ENCODE results near the gene NUDCD3. TPM values are rescaled to one million over a fixed set of nuclear protein-coding genes. Genes with fewer than 3 reads are reported as not detected.

Gene NUDCD3
- total and polyA plus RNA-seq, 2 of the 8 experiments (the other 6 are each of a cell fraction or from before 2014, with no cell fraction given): 35.2 to 93.7 TPM

- FAIRE-seq: no peak
Observed at GRCh38 chr7:44331682-44332081, 158.8 kb downstream of the NUDCD3 start.

More at GRCh38 chr7:44331682-44332081, 158.8 kb downstream of the NUDCD3 start:
- H3K23me2 ChIP-seq (ENCODE audit: low read depth, low read length): peaks cover 3% of the 10 kb centered on the region; the same call in 1 of the 2 replicates
- H2AFZ ChIP-seq (ENCODE audit: low read length): no peak overlapping the region
- peaks cover 6 to 15% (median 11%) of the 10 kb centered on the region in 4 experiments for H3K27me3 ChIP-seq (replicated peaks in 1 of 4; ENCODE audit: control insufficient read depth in 3 of 4, extremely low read depth in 1 of 4, insufficient read depth in 3 of 4, low read length in 3 of 4)
- no peak overlapping the region for H3K23ac ChIP-seq (ENCODE audit: insufficient read length)
- H4K5ac ChIP-seq (ENCODE audit: insufficient read length, low read depth, low read length): no peak overlapping the region
- H3K4me3 ChIP-seq (ENCODE audit: extremely low read depth in 1 of 4, insufficient read depth in 2 of 4, low read depth in 3 of 4, low read length in 4 of 4): no peak overlapping the region
- H3K79me1 ChIP-seq (ENCODE audit: low read depth, low read length): no peaks in the 10 kb centered on the region; the same call in 1 of the 2 replicates
- H3K36me3 ChIP-seq (ENCODE audit: control insufficient read depth in 2 of 4, insufficient read depth in 4 of 4, low read length in 3 of 4): no peaks in the 10 kb centered on the region
- WGBS, 2 experiments (ENCODE audit: extremely low coverage in 1 of 2, insufficient coverage in 1 of 2, insufficient read length in 1 of 2, insufficient replicate concordance in 2 of 2, low coverage in 1 of 2, low lambda C conversion rate in 2 of 2, missing lambda C conversion rate in 1 of 2): 83% methylated on average over 5 of the region's 5 CpGs; no CpG with 5 or more reads in 1 of the 2 experiments
- no peak overlapping the region for H3K9ac ChIP-seq (replicated peaks in 1 of 4; ENCODE audit: extremely low read depth in 1 of 4, low read depth in 3 of 4, low read length in 3 of 4)
- no peak overlapping the region for H3K14ac ChIP-seq (ENCODE audit: insufficient read length)
- H4K91ac ChIP-seq (replicated peaks; ENCODE audit: insufficient read length, low read length): no peak overlapping the region
- no peak overlapping the region for H2BK15ac ChIP-seq (ENCODE audit: low read length)
- H2BK12ac ChIP-seq (ENCODE audit: low read depth, low read length): no peak overlapping the region
- no peak overlapping the region for H2BK5ac ChIP-seq (ENCODE audit: low read depth, low read length)
- H3K56ac ChIP-seq (replicated peaks; ENCODE audit: insufficient read length, low read depth, low read length): no peak overlapping the region
- H3K79me2 ChIP-seq (ENCODE audit: control insufficient read depth in 1 of 2, insufficient read depth in 2 of 2, low read length in 2 of 2): no peaks in the 10 kb centered on the region
- H4K8ac ChIP-seq (ENCODE audit: extremely low read depth, insufficient read depth, low read length): no peak overlapping the region
- no peak for DNase-seq (ENCODE audit: low read depth in 1 of 2, low spot score in 2 of 2)
- POLR2A ChIA-PET (ENCODE audit: partially characterized antibody): interaction anchor here (1.1 kb wide), 1 partner anchor 472 kb away, joined by 3 read pairs; no protein-coding TSS in a partner anchor
- H2BK20ac ChIP-seq (ENCODE audit: low read length): no peak overlapping the region
- no peaks in the 10 kb centered on the region for H4K20me1 ChIP-seq (replicated peaks in 1 of 2; ENCODE audit: control insufficient read depth in 1 of 2, insufficient read depth in 2 of 2, low read length in 2 of 2)
- no peak overlapping the region for H3K4me2 ChIP-seq (ENCODE audit: insufficient read depth in 1 of 2, low read depth in 2 of 2, low read length in 2 of 2)
- no peak overlapping the region for H3K27ac ChIP-seq (ENCODE audit: low read depth, low read length)
- H3K4ac ChIP-seq (replicated peaks; ENCODE audit: insufficient read length, low read depth, low read length): no peak overlapping the region
- CTCF ChIA-PET (ENCODE audit: partially characterized antibody): interaction anchor here (2.6 kb wide), 1 partner anchor 16 kb away, joined by 19 read pairs; no protein-coding TSS in a partner anchor
- H3K9me3 ChIP-seq (ENCODE audit: insufficient read depth in 2 of 2, low read depth in 1 of 2, low read length in 1 of 2): no peaks in the 10 kb centered on the region
- no peak overlapping the region for H2BK120ac ChIP-seq (replicated peaks; ENCODE audit: low read depth, low read length)
- H3K18ac ChIP-seq (ENCODE audit: extremely low read depth, low read length): no peak overlapping the region
- no peaks in the 10 kb centered on the region; a peak in 1 of 7 replicates for H3K4me1 ChIP-seq (replicated peaks in 1 of 4; ENCODE audit: control insufficient read depth in 3 of 4, insufficient read depth in 4 of 4, low read length in 3 of 4)
- no peak overlapping the region for H2AK5ac ChIP-seq (ENCODE audit: low read depth, low read length)
- TF ChIP-seq ASH2L (IDR thresholded peaks at IDR 0.05; ENCODE audit: low read length) (no peak), RNF2 (IDR thresholded peaks at IDR 0.05; ENCODE audit: borderline replicate concordance, low read depth, low read length, missing control alignments, poor library complexity, severe bottlenecking) (no peak), CTBP2 (IDR thresholded peaks at IDR 0.05; ENCODE audit: borderline replicate concordance, insufficient read depth, insufficient read length, low read length) (no peak), JUN (IDR thresholded peaks at IDR 0.05; ENCODE audit: low read depth, low read length) (no peak), POU5F1 (IDR thresholded peaks at IDR 0.05; ENCODE audit: low read depth, low read length) (no peak), SP4 (IDR thresholded peaks at IDR 0.05; ENCODE audit: low read length) (no peak), MAFK (IDR thresholded peaks at IDR 0.05; ENCODE audit: low read depth, low read length) (no peak), CHD2 (IDR thresholded peaks at IDR 0.05; ENCODE audit: low read length) (no peak)

All from H1 (cell line).